ENCODE data around the gene CREB3L1. TPM values are rescaled to one million over a fixed set of nuclear protein-coding genes. Genes with fewer than 3 reads are reported as not detected.
A peak's percentile ranks its signal among the peaks of the same experiment; 100 is the strongest.

CREB3L1 gene
- total RNA-seq, 1 donor from 2014 or later = 0.64 TPM

DNA sequence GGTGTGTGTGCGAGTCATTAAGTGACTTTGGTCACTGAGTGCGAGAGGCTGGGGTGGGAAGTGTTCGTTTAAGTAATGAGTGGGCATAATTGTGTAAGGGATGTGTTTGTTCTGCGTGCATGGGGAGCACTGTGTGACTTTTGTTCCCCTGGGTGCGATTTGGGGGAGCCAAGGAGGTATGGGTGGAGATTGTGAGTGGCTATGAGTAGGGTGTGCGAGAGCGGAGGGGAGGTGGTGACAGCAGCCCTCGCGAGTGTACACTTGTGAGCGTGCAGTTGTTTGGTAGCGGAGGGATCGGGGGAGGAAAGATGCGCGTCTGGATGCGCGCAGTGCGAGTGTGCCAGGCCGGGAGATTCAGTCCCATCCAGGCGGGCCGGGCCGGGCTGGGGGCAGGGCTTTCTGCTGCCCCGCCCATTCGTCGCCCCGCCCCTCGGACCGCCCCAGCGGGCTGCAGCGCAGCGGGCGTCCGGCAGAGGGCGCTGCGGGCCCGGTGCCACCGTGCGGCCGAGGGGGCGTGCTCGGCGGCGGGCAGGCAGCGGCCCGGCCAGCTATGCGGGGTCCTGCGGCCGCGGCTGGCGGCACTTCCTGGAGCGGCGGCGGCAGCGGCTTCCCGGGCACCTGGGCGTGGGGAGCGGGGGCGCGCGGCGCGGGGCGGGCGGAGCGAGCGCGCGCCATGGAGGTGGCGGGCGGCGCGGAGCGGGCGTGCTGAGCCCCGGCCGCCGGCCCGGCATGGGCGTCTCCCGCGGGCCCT, 69.6 kb downstream of the CREB3L1 start, which contains the start of gene DGKZ:
TSS of gene DGKZ (plus strand) at position 578 of the 751 bp plus-strand sequence. CDS start 197 bp downstream, outside the sequence.
- peak; percentile 88 for ATAC-seq

DNA sequence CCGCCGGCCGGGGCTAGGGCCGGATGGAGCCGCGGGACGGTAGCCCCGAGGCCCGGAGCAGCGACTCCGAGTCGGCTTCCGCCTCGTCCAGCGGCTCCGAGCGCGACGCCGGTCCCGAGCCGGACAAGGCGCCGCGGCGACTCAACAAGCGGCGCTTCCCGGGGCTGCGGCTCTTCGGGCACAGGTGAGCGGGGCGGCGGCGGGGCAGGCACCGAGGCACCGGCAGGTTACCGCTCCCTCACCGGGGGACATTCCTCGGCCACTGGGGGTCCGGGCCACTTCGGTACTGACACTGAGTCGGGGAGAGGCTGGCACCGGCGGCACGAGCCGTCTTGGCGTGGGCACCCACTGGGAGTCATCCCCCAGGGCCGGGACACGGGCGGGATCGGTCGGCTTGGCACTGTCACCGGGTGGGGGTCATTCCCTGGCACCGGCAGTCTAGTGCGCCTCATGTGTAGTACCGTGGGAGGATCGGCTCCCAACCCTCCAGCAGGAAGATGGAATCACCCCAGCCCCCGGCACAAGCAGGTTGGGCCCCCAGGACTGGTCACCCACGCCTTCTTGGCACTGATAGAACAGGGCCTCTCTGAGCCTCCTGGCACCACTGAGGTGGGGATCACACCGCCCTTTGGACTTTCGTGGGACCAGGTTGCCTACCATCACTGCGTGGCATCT, 70.3 kb downstream of the CREB3L1 start:
- peak; percentile 1 for ATAC-seq

DNA sequence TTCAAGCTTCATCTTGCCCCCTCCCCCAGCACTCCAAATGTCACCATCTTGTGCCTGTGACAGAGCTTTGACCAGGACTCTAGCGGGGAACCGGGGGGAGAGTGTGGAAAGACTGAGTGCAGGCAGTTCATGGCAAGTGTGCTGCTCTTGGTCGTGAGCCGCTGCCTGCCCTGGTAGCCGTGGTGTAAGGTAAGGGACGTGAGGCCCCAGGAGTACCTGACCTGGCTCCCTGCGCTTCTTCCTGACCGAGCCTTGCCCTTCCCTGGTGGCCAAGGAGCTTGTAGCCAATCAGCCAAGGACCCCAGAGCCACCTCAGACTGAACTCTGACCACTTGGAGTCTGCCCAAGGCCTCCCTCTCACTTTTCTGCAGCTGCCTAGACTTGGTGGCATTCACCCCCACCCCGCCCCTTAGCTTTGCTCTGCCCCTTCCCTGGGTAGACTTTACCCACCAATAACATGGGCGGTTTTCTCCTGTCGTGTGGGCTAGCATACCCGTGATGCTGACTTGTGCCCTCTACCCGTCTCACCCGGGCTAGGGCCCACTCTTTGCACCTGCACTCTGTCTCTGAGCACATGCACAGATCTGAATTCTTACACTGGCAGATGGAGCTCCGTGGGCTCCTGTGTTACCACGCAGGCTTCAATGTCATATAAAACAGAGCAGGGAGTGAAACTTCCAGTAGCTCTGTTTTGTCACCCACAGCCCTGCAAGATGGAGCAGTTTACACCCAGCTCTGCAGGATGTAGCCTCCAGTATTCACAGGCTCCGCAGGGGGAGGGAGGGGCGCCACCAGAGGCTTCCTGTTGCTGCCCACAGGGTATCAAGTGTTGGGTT, 71.3 kb downstream of the CREB3L1 start:
- ATAC-seq = no peak

DNA sequence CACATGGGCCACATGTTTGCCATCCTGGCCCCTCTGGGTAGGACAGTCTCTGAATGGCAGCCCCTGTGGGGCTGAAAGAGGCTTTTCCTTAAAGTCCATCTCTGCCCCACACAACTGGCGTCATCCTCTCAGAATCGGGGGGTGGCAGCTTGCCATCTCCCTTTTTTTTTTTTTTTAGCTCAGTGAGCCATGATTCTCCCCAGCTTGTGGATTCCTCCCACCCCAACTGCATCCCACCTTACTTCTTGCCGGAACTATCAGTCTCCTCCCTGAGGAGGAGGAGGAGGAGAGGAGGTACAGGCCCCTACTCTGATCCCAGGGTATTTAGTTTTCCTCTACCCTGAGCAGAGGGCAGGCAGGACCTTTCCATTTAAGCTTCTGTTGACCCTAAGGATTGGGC, 73.2 kb downstream of the CREB3L1 start:
- ATAC-seq = no peak

DNA sequence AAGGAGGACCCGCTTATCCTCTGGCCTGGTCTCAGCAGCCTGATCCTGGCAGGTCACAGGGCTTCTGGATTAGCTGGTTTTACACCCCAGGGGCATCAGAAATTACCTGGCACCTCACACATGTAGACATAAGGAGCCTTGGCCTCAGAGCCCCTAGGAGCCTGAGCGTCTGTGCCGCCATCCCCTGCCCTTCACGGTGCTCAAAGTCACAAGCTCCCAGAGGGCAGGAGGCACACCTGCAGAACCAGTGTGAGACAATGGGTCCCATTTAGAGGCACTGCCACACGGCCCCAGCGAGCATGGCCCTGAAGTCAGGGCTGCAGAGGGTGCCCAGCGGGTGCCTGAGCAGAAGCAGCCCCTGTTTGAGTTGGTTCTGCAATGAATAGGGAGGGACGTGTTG, 73.7 kb downstream of the CREB3L1 start:
- ATAC-seq = no peak

DNA sequence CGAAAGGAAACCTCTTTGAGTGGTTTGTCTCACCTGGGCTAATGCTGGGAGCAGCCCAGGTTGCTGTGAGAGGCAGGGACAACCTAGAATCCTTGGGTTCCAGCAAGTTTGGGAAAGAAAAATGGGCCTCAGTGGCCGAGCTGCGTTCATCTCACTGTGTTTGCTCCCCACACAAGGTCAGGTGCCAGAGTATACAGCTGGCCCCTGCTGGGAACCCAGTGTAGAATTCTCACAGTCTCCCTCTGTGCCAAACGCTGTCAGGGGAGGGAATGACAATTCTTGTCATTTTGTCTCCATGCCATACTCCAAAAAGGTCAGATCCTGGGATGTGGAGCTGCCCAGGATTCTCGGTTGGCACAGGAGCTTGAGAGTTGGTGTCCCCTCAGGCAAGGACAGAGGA, 74.1 kb downstream of the CREB3L1 start:
- no peak for ATAC-seq

DNA sequence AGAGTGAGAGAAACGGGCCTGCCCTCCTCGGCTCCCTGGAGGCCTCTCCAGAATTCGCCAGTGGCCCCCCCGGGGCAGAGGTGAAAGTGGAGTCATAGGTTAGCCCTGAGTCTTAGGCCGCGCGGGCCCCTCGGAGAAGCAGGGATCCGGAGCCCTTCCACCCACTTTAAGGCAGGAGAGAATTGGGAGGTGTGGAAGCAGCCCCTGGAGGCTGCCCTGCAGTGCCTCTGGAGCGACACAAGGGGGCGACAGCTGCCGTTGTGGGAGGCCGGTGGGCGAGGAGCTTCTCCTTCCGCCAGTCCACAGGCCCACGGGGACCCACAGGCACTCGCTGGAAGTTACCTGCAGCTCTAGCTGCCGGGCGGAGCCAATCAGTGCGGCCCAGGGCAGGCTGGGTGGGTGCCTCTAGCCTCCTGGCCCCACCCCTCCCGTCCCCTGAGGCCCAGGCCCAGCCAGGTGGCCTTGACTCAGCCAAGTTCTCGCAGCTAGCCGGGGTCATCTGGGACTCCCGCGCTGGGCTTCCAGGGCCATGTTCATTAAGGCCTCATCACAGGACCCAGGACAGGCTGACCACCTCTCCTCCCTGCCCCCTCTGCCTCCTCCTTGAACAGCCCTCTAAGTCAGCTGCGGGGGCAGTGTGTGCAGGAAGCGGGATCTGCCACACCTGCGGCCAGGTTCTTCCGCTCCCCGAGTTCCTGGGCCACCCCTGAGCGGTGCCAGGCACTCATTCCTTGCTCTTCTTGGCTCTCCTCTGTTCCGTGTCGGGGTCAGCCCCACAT, 74.8 kb downstream of the CREB3L1 start:
- ATAC-seq = peak; percentile 50

DNA sequence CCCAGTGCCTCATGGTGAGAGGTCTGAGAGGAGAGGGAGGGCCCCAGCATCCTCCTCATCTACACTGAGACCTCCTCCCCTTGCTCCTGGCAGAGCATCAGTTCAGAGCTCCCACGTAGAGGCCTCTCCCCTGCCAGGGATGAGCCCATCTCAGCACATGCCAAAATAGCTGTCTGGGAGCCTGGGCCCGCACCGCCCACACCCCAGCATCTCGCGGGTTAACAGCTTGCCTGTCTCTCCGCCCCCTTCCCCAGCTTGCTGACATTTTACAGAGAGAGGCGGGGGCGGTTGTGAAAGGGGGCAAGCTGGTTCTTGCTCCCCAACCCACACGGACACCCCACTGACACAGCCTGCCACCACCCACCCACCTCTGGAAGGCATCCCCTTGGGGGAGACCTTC, 76.2 kb downstream of the CREB3L1 start:
- no peak for ATAC-seq

DNA sequence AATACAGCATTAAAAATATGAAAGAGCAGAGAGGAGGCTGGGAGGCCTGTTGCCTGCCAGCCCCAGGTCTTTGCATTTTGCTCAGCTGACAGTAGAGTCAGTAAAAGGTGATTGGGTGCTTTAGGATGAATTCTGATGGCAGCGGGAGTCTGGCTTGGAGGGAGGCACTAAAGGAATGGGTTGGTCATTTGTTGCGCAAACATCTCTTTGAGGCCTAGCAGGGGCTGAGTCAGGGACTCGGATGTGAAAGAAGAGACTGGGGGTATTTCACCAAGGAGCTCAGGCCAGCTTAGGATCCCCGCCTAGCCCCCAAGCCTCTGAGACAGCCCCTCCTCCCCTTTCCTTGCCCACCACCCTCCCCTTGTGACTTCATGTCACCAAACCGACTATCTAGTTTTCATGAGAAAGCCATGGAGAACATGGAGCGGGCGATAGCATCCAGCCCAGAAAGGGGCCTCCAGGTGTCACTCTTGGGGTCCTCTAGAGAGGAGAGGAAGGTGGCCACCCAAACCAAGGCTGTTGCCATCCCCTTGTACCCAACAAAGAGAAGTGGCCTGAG, 79.5 kb downstream of the CREB3L1 start:
- ATAC-seq = peak; percentile 22

DNA sequence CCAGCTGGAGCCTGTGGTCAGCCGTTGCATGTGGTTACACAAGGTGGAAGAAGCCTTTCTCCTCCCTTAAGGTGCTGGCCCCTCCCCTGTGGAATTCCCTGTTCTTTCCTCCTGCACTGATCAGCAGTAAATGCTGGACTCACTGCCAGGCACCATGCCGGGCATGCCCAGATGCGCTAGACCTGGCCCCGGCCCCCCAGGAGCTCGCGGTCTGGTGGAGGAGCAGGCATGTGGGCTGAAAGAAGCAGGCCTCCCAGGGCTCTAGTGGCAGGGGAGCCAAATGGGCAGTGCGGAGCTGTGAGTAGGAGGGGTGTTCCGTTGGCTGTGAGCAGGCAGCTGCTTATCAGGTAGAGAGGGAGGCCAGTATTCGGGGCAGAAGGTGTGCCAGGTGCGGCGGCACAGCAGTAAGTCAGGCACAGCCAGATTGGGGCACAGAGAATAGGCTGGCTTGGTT, 80.0 kb downstream of the CREB3L1 start:
- peak; percentile 53 for ATAC-seq

DNA sequence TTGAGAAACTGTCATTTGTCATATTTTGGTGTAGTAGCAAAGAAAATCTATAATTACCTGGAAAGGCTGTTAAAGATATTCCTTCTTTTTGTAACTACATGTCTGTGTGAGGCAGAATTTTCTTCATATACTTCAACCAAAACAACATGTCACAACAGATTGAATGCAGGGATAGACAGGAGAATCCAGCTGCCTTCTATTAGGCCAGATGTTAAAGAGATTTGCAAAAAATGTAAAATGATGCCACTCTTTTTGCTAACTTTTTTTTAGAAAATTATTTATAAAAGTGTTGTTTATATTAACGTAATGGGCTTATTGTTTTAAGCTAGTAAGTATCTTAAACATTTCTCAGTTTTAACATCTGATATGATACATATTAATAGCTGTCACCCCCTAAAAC, 82.5 kb downstream of the CREB3L1 start:
- ATAC-seq = no peak

DNA sequence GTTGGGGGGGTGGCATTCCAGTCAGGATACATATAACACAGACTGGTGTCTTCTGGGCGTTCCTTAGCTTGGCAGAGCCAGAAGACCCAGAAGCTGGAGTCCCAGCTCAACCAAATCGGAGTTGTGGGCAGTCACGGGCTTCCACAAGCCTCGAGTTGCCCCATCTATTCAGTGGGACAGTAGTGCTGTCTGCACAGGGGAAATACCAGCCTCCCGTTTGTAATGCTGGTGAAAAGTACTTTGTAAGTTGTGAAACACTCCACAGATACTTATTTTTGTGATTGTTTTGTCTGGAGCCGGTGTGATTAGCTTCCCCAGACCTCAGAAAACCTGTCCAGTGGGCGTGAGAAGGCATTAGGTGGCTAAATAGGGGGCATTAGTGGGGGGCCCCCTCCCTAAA, 83.4 kb downstream of the CREB3L1 start:
- no peak for ATAC-seq

DNA sequence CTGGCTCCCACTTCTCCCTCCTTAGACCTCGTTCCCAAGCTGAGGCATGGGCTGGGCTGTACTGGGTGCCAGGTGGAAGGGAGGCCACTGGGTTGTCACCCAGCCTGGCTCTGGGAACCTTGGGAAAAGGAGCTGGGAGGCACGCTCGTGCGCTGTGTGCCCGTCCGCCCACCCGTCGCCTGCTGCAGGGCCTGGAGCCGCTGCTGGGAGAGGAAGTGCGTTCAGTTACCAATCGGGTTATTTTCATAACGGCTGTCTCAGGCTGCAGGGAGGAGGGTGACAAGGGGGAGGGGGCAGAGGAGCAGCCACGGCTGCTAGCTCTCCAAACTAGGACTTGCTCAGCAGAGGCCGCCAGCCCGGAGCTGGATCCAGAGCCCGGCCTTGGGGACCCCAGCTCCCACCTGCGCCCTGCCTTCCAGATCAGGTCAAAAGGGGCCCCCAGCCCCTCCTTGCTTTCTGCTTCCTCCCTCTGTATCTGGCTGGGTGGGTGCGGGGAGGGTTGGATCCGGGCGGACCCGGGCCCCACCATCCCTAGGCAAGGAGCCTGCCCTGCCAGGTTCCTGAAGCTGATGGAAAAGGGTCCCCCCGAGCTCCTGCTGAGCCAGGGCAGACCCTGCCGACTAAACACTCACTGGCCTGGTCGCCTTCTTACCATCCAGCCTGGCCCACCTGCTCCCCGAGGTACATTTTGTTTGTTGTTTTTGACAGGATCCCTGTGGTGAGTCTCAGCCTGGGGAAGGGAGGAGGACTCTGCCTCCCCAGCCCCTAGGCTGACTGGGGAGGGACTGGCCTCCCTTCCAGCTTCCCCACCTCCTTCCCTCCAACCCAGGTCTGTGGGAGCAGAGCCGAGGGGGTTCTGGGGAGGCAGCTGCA, 84.1 kb downstream of the CREB3L1 start:
- ATAC-seq = no peak

DNA sequence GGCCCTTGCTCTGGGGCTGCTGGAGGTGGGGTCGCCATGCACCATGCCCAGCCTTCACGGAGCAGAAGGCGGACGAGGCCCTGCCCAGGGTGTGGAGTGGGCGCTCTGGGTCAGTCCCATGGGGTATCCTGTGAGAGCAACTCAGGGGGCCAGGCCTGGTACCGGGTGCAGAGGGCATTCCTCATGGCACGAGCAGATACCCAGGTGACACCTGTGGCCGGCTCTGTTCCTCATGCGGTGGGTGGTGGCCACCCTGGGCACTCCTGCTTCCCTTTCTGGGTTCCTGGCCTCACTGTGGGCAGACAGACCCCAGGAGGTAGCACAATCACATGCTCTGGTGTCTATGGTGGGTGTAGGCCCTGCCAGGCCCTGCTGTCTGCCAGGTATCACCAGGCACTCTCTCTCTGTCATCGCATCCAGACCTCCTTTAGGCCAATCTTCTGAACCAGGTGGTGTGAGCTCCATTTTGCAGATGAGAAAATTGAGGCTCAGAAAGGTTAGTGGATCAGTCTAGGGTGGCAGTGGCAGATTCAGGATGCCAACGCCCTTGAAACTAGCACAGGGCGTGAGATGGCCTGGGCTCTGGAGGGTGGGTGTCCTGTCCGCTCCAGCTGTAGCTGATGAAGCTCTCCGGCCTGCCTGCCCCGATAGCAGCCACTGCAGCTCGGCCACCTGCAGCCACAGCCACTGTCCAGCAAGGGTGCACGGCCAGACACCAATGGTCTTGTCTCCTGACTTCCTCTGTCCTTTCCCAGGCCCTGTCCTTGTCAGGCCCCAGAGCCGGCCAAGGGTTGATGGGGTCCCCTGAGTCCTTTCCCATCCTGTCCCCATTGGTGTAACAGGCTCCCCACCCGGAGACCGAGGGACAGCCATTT, 84.9 kb downstream of the CREB3L1 start:
- ATAC-seq = no peak

DNA sequence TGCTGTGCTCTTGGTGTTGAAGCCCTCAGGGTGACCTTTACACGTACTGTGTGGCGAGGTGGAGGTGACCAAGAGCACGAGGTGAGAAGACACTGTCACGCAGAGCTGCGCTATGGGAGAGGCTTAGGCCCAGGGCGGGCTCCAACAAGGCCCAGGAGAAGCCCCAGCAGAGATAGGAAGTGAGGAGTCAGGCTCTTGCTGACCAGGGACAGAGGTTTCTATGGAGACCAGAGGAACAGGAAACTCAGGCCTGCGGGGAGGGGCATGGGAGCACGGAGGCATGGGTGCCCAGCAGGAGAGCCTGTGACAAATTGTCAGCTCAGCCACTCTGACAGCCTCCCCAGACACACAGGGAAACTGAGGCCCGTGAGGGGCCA, 85.6 kb downstream of the CREB3L1 start:
- peak; percentile 57 for ATAC-seq

DNA sequence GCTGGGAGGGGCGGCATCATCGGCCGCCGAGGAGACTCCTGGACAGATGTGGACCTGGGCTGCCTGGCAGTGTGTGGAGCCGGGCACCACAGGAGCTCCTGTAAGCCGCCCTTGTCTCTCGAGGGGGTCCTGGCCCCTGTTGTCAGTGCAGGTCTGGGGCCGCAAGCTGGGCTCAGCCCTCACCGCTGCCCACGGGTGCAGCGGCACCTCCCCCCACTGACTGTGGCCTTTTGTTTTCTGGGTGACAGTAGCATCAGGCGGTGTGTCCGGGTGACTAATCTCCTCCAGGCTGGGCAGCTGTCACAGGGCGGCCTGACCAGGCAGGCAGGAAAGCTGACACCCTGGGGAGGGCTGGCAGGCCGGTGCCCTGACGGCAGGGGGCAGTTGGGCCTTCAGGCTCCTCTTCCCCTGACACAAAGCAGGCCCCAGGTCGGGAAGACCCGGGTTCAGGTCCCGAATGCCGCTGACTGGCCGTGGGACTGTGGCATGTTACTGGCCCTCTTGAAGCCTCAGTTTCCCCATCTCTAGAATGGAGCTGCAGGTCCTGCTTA, 86.1 kb downstream of the CREB3L1 start:
- ATAC-seq = peak; percentile 76

DNA sequence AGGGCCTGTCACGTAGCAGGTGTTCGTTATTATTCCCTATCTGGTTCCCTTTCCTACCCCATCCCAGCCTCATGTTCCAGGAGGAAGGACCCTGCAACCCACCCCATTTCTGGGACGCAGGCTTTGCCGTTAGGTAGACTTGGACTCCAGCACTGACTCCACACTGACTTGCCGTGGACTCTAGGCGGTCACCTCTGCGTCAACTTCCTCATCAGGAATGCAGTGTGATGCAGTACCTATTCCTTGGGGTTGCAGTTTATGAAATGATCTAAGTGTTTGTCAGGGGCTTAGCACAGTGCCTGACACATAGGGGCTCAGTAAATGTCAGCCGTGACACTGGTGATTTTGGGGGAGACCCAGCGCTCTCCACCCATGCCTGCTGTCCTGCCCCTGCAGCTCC, 86.6 kb downstream of the CREB3L1 start:
- ATAC-seq = no peak

DNA sequence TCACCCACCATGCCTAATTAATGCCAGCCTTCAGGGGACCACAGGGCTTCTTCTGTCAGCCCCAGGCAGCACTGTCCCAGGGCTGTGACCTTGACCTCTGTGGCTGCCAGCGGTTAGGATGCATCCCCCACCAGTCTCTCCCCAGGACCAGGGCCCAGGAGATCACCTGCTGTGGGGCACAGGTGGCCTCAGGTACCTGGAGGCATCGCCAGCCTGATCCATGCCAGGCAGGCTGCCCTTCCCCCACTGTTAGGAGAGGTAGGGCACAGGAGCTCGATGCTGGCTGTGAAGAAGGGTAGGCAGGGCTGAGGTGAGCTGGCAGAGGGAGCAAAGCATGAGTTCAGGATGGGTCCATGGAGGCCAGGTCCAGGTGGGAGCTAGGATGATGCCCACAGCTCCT, 87.3 kb downstream of the CREB3L1 start:
- ATAC-seq = no peak

DNA sequence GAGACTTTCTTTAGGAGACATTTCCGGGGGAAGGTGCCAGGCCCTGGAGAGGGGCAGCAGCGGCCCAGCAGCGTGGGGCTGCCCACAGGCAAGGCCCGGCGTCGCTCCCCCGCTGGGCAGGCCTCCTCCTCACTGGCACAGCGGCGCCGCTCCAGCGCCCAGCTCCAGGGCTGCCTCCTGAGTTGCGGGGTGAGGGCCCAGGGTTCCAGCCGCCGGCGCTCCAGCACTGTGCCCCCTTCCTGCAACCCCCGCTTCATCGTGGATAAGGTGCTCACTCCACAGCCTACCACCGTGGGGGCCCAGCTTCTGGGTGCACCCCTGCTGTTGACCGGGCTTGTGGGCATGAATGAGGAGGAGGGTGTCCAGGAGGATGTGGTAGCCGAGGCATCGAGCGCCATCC, 88.8 kb downstream of the CREB3L1 start:
- no peak for ATAC-seq

Measured in esophagus mucosa (tissue), 1 donor.